H9 (cell line): Measurements from ENCODE around the gene CHRDL1. TPM values are rescaled to one million over a fixed set of nuclear protein-coding genes. Genes with fewer than 3 reads are reported as not detected.

Source experiments
- DNase-seq: peaks from one replicate; pipeline ENCODE4 v3.0.0-alpha.2; 2017
- H2AFZ ChIP-seq: one replicate; pipeline ENCODE4 v1.6.1; 2013; ENCODE audit warnings: mild to moderate bottlenecking, low read length, control low read depth, moderate library complexity
- H2AK5ac ChIP-seq: 2 replicates; pipeline ENCODE4 v1.6.1; 2013; ENCODE audit warnings: low read length, control low read depth, mixed read lengths; ENCODE audit not compliant: insufficient read length
- H2BK120ac ChIP-seq: one replicate; pipeline ENCODE4 v1.6.1; 2013; ENCODE audit warnings: low read depth, mild to moderate bottlenecking, low read length, control low read depth, inconsistent platforms; ENCODE audit not compliant: poor library complexity, severe bottlenecking
- H2BK12ac ChIP-seq: 2 replicates; pipeline ENCODE4 v1.6.1; 2013; ENCODE audit warnings: low read length, control low read depth, mixed read lengths, low read depth; ENCODE audit not compliant: insufficient read length
- H2BK15ac ChIP-seq: 2 replicates; pipeline ENCODE4 v1.6.1; 2013; ENCODE audit warnings: low read depth, low read length, control low read depth
- H2BK20ac ChIP-seq: one replicate; pipeline ENCODE4 v1.6.1; 2013; ENCODE audit warnings: low read depth, mild to moderate bottlenecking, low read length, control low read depth, inconsistent platforms; ENCODE audit not compliant: poor library complexity, severe bottlenecking
- H2BK5ac ChIP-seq: 2 replicates; pipeline ENCODE4 v1.6.1; 2013; ENCODE audit warnings: low read length, control low read depth, mixed read lengths; ENCODE audit not compliant: insufficient read length
- H3K14ac ChIP-seq: 2 replicates; pipeline ENCODE4 v1.6.1; 2013; ENCODE audit warnings: low read length, control low read depth; ENCODE audit not compliant: insufficient read depth
- H3K18ac ChIP-seq: 2 replicates; pipeline ENCODE4 v1.6.1; 2013; ENCODE audit warnings: low read depth, mild to moderate bottlenecking, mixed read lengths, low read length, control low read depth; ENCODE audit not compliant: insufficient read length
- H3K23ac ChIP-seq: 2 replicates; pipeline ENCODE4 v1.6.1; 2013; ENCODE audit warnings: low read length, control low read depth, mixed read lengths, low read depth; ENCODE audit not compliant: insufficient read length
- H3K23me2 ChIP-seq: 2 replicates; pipeline ENCODE4 v1.6.1; 2013; ENCODE audit warnings: low read depth, mild to moderate bottlenecking, mixed read lengths, low read length, control low read depth; ENCODE audit not compliant: insufficient read length, poor library complexity, severe bottlenecking
- H3K27ac ChIP-seq: 2 replicates; pipeline ENCODE4 v1.5.1; 2013; ENCODE audit warnings: low read length, control low read depth, mixed read lengths, low read depth; ENCODE audit not compliant: insufficient read length
- H3K27me3 ChIP-seq: 2 replicates; pipeline ENCODE4 v1.6.1; 2013; ENCODE audit warnings: low read length, control low read depth, inconsistent platforms; ENCODE audit not compliant: insufficient read depth
- H3K4ac ChIP-seq: 2 replicates; pipeline ENCODE4 v1.6.1; 2013; ENCODE audit warnings: low read depth, mild to moderate bottlenecking, control low read depth, inconsistent platforms, low read length, moderate library complexity
- H3K4me1 ChIP-seq: 2 replicates; pipeline ENCODE4 v1.6.1; 2013; ENCODE audit warnings: low read length, control low read depth, inconsistent platforms; ENCODE audit not compliant: insufficient read depth
- H3K4me2 ChIP-seq: 2 replicates; pipeline ENCODE4 v1.6.1; 2013; ENCODE audit warnings: low read length, control low read depth, mixed read lengths; ENCODE audit not compliant: insufficient read length, insufficient read depth
- H3K56ac ChIP-seq: 2 replicates; pipeline ENCODE4 v1.6.1; 2013; ENCODE audit warnings: low read depth, mild to moderate bottlenecking, mixed read lengths, low read length, control low read depth; ENCODE audit not compliant: insufficient read length
- H3K79me1 ChIP-seq: 2 replicates; pipeline ENCODE4 v1.6.1; 2013; ENCODE audit warnings: low read depth, mild to moderate bottlenecking, moderate library complexity, low read length, control low read depth, inconsistent platforms; ENCODE audit not compliant: insufficient read depth, poor library complexity, severe bottlenecking
- H3K79me2 ChIP-seq: 2 replicates; pipeline ENCODE4 v1.6.1; 2013; ENCODE audit warnings: low read length, control low read depth, inconsistent platforms; ENCODE audit not compliant: insufficient read depth
- H3K9ac ChIP-seq: 2 replicates; pipeline ENCODE4 v1.6.1; 2013; ENCODE audit warnings: low read length, control low read depth, mixed read lengths; ENCODE audit not compliant: insufficient read length; ENCODE audit errors: extremely low read depth
- H3K9me3 ChIP-seq: one replicate; pipeline ENCODE4 v1.6.1; 2013; ENCODE audit warnings: low read depth, low read length, inconsistent platforms; ENCODE audit not compliant: control insufficient read depth
- H3T11ph ChIP-seq: one replicate; pipeline ENCODE4 v1.6.1; 2013; ENCODE audit warnings: mild to moderate bottlenecking, low read length, control low read depth, inconsistent platforms
- H4K20me1 ChIP-seq: one replicate; pipeline ENCODE4 v1.6.1; 2013; ENCODE audit not compliant: control insufficient read depth, insufficient read length, insufficient read depth
- H4K5ac ChIP-seq: 2 replicates; pipeline ENCODE4 v1.6.1; 2013; ENCODE audit warnings: low read depth, mild to moderate bottlenecking, mixed read lengths, low read length, control low read depth; ENCODE audit not compliant: insufficient read length
- H4K8ac ChIP-seq: replicated peaks from 2 replicates; pipeline ENCODE4 v1.6.1; 2013; ENCODE audit warnings: low read length, control low read depth, mixed read lengths, low read depth; ENCODE audit not compliant: insufficient read length
- H4K91ac ChIP-seq: 2 replicates; pipeline ENCODE4 v1.6.1; 2013; ENCODE audit warnings: low read depth, mild to moderate bottlenecking, moderate library complexity, mixed read lengths, low read length, control low read depth; ENCODE audit not compliant: insufficient read length
- H3K27ac Mint-ChIP-seq, 3 experiments: 2 replicates in 2 of 3; 3 replicates in 1 of 3; pipeline ENCODE4 v1.8.0; 2020 to 2021; ENCODE audit warnings: mixed read lengths in 3 of 3, mild to moderate bottlenecking in 1 of 3, moderate library complexity in 1 of 3
- H3K27me3 Mint-ChIP-seq: 2 replicates; pipeline ENCODE4 v1.8.0; 2021; ENCODE audit warnings: low read depth, mild to moderate bottlenecking, moderate library complexity, mixed read lengths
- H3K36me3 Mint-ChIP-seq, 3 experiments: 2 replicates in 2 of 3; 3 replicates in 1 of 3; pipeline ENCODE4 v1.8.0; 2020 to 2021; ENCODE audit warnings: low read depth in 3 of 3, mixed read lengths in 3 of 3; ENCODE audit not compliant: insufficient read depth in 1 of 3
- H3K4me1 Mint-ChIP-seq, 2 experiments: 2 replicates each; pipeline ENCODE4 v1.8.0; 2020; ENCODE audit warnings: mixed read lengths in 2 of 2
- H3K4me3 Mint-ChIP-seq, 2 experiments: 2 replicates in 1 of 2; 3 replicates in 1 of 2; pipeline ENCODE4 v1.8.0; 2020 to 2021; ENCODE audit warnings: mild to moderate bottlenecking in 2 of 2, mixed read lengths in 2 of 2, moderate library complexity in 1 of 2
- H3K9me3 Mint-ChIP-seq, 2 experiments: 2 replicates in 1 of 2; 3 replicates in 1 of 2; pipeline ENCODE4 v1.8.0; 2020; ENCODE audit warnings: mild to moderate bottlenecking in 2 of 2, mixed read lengths in 2 of 2, moderate library complexity in 1 of 2
- WGBS: extraction: QIAGEN DNeasy Blood & Tissue Kit; methylation state at CpG from one replicate; pipeline ENCODE4 v1.1.7; 2013; ENCODE audit warnings: missing lambda C conversion rate, low lambda C conversion rate, mixed read lengths; ENCODE audit not compliant: insufficient read length; ENCODE audit errors: extremely low coverage; 5-methylcytosine and 5-hydroxymethylcytosine counted together
- total RNA-seq: library from RNA; stranded (reverse); gene quantifications from 2 replicates; pipeline ENCODE4 v1.2.1, GENCODE V29; 2021
- TF ChIP-seq, protein P1 (sequence below): fragments of 200-600 bp; sonication (generic); conservative IDR thresholded peaks from 3 replicates; pipeline ENCODE4 v1.8.0; 2021; ENCODE audit warnings: antibody characterized with exemption, mild to moderate bottlenecking

Gene CHRDL1
- total RNA-seq, 1 experiment from 2014 or later, result 11.8 TPM

DNA sequence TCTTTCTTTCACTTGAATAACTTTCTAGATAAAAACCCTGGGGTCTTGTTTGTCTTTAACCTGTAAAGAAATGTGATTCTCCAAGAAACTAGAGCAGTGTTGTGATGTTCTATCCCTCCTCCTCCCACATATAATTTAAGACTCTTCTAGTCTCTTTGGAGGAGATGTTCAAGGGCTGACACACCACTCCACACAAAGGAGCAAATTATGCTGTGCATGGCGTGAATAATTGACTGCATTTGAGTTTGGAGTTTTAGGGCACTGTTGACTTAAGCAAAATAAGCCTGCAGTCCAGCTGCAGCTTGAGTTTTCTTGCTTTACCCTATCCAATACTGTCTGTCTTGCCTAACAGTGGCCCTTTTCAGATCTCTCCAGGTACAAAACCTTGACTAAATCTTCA lies 119.7 kb downstream of the CHRDL1 start:
- Histone ChIP-seq H3K56ac (no peak overlapping the region), H3K27me3 (no peaks in the 10 kb centered on the region), H2BK15ac (no peak overlapping the region), H2BK5ac (no peak overlapping the region), H4K91ac (no peak overlapping the region), H2BK12ac (no peak overlapping the region), H3K9ac (no peak overlapping the region), H4K8ac (no peak overlapping the region), H3K79me1 (no peaks in the 10 kb centered on the region), H3K4me2 (no peak overlapping the region), H2BK120ac (no peak overlapping the region), H3K4ac (no peak overlapping the region), H2BK20ac (no peak overlapping the region), H4K5ac (no peak overlapping the region), H2AK5ac (no peak overlapping the region), H4K20me1 (no peaks in the 10 kb centered on the region), H3K79me2 (no peaks in the 10 kb centered on the region), H3K14ac (no peak overlapping the region), H3K23ac (no peak overlapping the region), H2AFZ (no peak overlapping the region), H3T11ph (no peak overlapping the region), H3K9me3 (no peaks in the 10 kb centered on the region), H3K23me2 (no peaks in the 10 kb centered on the region), H3K4me1 (no peaks in the 10 kb centered on the region; the same call in 1 of the 2 replicates), H3K27ac (no peak overlapping the region), H3K18ac (no peak overlapping the region)
- no CpG with 5 or more reads among the region's 1 CpG for WGBS
- no peak overlapping the region for H3K4me3 Mint-ChIP-seq
- no peaks in the 10 kb centered on the region for H3K9me3 Mint-ChIP-seq
- no peak overlapping the region for H3K27ac Mint-ChIP-seq
- TF ChIP-seq, protein P1, sequence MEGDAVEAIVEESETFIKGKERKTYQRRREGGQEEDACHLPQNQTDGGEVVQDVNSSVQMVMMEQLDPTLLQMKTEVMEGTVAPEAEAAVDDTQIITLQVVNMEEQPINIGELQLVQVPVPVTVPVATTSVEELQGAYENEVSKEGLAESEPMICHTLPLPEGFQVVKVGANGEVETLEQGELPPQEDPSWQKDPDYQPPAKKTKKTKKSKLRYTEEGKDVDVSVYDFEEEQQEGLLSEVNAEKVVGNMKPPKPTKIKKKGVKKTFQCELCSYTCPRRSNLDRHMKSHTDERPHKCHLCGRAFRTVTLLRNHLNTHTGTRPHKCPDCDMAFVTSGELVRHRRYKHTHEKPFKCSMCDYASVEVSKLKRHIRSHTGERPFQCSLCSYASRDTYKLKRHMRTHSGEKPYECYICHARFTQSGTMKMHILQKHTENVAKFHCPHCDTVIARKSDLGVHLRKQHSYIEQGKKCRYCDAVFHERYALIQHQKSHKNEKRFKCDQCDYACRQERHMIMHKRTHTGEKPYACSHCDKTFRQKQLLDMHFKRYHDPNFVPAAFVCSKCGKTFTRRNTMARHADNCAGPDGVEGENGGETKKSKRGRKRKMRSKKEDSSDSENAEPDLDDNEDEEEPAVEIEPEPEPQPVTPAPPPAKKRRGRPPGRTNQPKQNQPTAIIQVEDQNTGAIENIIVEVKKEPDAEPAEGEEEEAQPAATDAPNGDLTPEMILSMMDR, result no peak
- DNase-seq, result no peak
- H3K36me3 Mint-ChIP-seq, result peaks cover 0 to 5% (median 3%) of the 10 kb centered on the region in 3 experiments; a peak in 3 of 7 replicates
- peaks cover 16 to 18% of the 10 kb centered on the region in 2 experiments for H3K4me1 Mint-ChIP-seq
- H3K27me3 Mint-ChIP-seq, result no peaks in the 10 kb centered on the region
